ENCODE data around the gene TIFAB.
A peak's percentile ranks its signal among the peaks of the same experiment; 100 is the strongest.

TIFAB gene

DNA sequence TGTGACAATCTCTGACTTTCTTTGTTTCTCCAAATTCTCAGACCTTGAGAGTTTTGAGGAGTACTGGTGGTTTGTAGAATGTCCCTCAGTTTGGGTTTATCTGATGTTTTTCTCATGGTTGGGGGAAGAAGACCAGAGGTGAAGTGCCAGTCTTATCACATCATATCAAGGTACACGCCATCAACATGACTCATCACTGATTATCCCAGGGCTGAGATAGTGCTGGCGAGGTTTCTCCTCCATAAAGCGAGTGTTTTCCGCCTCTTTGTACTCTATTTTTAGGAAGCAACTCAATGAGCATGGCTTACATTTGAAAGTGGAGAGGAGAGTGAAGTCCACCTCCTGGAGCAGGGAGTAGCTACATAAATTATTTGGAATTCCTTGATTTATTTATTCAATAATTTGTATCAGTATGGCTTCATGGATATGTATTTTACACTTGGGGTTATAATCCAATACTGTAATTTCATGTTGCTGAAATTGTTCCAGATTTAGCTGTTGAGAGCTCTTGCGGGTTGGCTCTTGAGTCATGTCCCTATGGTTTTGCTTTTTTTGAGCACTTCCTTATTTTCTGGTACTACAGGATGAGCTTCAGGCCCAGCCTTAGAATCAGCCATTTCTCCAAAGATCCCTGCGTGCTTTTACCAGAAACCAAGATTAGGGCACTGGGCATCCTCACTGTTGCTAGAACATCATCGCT, 28.9 kb downstream of the TIFAB start:
- peak; percentile 54 to 87 (median 77) for DNase-seq

DNA sequence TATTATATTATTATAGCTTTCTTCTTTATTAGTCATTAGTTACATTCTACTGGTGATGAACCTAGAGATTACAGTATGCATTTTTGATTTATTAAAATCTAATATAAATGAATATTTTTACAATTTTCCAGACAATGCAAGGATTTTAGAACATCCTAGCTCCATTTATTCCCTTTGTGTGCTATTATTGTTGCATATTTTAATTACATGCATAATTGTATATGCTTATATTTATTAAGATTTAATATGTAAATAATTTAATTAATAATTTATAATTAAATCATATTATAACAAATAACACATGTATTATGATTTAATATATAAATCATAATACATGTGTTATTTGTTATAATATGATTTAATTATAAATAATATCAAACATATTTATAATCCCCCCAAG, 29.7 kb downstream of the TIFAB start:
- DNase-seq: no peak

DNA sequence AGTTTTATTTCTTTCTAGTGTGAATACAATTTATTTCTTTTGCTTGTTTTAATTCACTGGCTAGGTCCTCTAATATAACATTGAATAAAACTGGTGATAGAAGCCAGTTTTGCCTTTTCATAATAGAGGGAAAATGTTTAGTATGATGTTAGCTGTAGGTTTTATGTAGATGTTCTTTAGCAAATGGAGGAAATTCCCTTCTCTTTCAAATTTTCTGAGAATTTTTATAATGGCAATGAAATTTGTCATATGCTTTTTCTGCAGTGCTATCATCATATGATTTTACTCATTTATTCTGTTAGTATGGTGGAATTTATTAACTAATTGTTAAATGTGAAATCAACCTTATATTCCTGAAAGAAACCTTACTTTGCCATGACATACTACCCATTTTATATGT, 35.1 kb downstream of the TIFAB start:
- no peak for DNase-seq

DNA sequence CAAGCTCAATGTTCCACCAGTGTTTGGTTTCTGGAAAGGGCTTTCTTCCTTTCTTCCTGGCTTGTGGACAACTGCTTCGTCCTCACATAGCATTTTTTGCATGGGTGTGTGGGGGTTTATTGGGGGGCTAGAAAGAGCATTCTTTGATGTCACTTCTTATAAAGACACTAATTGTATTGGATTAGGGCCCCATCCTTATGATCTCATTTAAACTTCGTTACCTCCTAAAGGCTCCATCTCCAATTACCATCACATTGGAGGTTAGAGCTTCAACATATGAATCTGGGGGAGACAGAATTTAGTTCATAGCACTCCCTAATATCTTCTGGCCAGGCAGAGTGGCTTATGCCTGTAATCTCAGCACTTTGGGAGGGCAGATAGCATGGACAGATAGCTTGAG, 47.1 kb downstream of the TIFAB start:
- no peak for DNase-seq

DNA sequence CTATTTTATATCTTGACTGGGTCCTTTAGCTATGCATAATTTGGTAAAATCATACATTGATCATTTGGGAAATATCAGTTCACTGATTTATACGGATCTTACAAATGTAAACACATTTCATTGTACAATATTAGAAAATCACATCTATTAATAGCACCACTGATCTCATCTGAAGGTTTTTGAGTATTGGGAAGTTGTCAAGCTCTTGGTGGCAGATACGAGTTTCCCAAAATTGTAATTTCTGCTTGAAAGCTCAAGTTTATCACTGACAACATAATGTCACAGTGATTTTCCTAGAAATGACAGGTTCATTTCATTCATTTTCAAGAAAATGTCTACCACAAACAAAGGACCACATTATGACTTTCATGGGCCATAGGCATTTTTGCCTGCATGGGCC, 50.1 kb downstream of the TIFAB start:
- peak in 1 of 4 experiments; percentile 31 for DNase-seq

DNA sequence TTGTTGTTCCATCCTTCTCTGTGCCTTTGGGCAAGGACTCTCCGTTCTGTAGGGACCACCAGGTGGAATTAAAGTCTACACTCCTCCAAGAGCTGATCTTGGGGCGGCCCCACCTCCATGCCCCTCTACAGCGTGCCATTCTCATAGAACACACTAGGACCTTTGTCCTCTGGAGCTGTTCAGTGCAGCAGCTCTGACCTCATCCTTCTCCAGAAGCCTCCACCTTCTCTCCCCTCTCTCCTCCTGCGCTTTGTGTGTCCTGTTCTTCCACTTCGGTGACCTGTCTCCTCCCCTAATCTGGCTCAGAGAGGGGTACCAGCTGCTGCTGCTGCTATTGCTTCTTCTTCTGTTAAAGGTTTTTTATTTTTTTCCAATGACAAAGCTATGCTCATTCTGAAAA, 51.3 kb downstream of the TIFAB start:
- no peak for DNase-seq

DNA sequence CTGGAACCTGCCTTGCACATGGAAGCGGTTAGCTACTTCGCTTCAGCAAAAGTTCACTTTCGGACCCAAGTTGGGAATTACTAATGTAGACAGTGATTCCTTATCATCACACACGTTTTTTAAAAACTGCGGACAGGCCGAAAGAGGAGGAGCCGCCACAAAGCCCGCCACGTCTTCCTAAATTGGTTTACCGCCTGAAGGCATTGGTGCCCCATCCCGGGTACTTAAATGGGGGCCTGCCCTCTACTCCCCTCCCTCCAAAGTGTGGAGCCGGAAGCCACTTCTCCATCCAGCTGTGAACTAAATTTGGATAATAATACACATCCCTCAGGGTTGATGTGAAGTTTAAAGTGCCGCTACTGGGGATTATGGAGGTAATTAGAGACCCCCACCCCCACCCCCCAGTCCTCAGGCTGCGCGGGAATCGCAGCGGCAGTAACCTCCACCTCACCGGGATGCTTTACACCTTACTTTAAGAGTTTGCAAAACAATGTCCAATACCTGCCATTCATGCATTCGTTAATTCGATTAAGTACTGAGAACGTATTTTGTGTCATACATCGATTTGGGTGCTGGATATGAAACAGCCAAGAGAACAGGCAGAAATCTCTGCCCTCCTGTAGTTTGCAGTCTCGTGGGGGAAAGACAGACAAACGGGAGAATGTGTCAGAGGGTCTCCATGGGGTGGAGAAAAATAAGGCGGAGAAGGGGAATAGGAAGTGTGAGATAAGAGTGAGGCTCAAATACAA, 52.2 kb downstream of the TIFAB start:
- peak in 1 of 4 experiments; percentile 46 for DNase-seq

DNA sequence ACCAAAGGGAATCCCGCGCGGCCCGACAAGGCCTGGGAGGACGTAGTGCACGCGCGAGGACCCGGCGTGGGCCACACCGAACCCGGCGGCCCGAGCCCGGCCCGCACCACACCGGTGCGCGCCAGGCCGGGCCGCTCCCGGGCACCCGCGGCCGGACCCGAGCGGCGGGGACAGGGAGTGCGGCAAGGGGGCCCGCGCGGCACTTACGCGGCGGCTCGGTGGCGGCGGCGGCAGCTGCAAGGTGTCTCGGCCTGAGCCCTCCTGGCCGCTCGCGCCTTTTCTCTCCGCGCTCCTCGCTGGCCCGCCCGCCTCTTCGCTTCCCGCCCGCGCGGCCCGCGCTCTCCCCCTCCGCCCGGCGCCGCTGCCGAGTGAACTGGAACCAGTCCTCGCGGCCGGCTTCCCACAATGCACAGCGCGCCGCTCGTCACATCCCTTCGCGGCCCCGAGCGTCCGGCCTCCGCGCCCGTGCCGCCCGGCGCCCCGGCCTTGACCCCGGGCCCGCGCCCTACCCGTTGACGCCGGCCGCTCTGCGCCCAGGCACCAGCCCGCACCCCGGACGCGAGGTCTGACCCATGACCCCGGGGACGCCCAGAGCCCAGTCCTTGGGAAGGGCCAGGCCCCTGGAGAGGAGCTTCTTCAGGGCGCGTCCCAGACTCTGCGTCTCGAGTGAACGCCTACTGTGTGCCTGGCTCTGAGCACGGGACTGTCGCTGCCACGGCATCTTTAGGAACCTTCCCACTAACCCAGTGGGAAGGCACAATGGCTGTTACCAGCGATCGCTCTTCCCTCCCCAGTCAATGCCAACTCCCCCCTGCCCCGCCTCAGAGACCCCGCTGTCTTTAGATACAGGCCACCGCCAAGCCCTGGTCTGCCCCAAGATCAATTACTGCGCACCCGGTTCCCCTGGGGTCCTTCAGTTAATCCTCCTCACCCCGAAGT, 53.0 kb downstream of the TIFAB start, which contains the start of gene MACROH2A1:
MACROH2A1 (minus strand) TSS at position 377 of the 939 bp plus-strand sequence. CDS start 10,138 bp downstream, outside the sequence.
- peak; percentile 95 to 98 (median 97) for DNase-seq

DNA sequence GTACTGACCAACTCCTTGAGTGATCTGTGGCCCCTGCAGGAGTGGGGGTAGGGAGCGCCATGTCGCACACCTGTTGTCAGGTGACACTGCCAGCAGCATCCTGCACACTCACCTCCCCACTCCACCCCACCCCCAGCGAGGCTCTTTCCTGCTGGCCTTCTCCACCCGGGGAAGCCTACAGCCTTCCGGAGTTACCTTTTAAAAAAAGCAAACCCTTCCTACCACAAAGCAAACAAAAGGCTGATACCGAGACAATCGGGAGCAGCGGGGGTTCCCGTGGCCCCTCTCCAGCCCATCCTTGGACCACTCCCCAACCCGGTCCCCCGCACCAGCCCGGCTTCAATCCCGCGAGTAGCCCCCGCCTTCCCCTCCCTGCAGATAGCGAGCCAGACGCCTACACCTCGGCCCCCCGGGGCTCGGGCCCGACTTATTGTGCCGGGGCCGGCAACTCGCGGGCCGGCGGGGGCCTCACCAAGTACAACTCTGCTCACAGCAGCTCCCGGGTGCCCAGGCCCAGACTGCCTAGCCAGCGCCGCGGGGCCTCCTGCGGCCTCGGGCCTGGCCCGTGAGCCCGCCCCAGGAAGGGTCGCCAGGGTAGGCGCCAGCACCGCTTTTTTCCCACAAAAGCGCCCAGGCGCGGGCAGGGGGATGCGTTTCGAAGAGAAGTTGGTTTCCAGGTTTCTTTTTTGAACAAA, 53.8 kb downstream of the TIFAB start:
- peak; percentile 39 to 64 (median 54) for DNase-seq
